K562 (cell line): ENCODE results near the gene ZNF514. TPM values are rescaled to one million over a fixed set of nuclear protein-coding genes. Genes with fewer than 3 reads are reported as not detected.
"Not testable (repeated sequence)": the region's sequence is repeated elsewhere in the genome, so short reads cannot be mapped to it uniquely, and the experiment has no call there.

Experiments used
- ATAC-seq: fragments of 200-7000 bp; cut with Tn5 transposase; 3 replicates; pipeline ENCODE4 v1.9.1; 2020; ENCODE audit warnings: moderate library complexity
- BruUV-seq: library from RNA; stranded (reverse); fragments of 400-500 nt; replicated peaks from 2 replicates; lab custom pipeline; 2021; lab: Mats Ljungman, UMichigan
- CTCF ChIA-PET: fragments of 300-600 bp; formaldehyde crosslinking; extraction: SDS; loops from one replicate; lab custom pipeline; 2021; ENCODE audit warnings: low intra/inter-chr PET ratio; lab: Yijun Ruan, JAX
- POLR2A ChIA-PET: fragments of 300-600, 350-650 bp; sonication (Branson Sonifier 250); formaldehyde crosslinking; extraction: SDS; loops from one replicate; lab custom pipeline; 2021; ENCODE audit warnings: antibody characterized with exemption, inconsistent platforms; lab: Yijun Ruan, JAX
- DNase-seq, 4 experiments: peaks; one replicate each; pipeline versions ENCODE4 v3.0.0 to v3.0.0-alpha.2; 2011 to 2018; ENCODE audit warnings: low spot score in 3 of 4, mixed read lengths in 3 of 4; ENCODE audit errors: extremely low read depth in 1 of 4
- FAIRE-seq: peaks from 2 replicates; lab custom pipeline; 2011; peaks lifted over from hg19 to GRCh38; lab: Jason Lieb, UNC
- H2AFZ ChIP-seq: 2 replicates; pipeline ENCODE4 v1.6.0; 2011; ENCODE audit warnings: low read depth, low read length, control low read depth, inconsistent platforms
- H3K27ac ChIP-seq: fragments of 200-600 bp; 3 replicates; pipeline ENCODE4 v1.8.0; 2011; ENCODE audit warnings: low read depth, mild to moderate bottlenecking, control low read depth, inconsistent platforms, low read length, moderate library complexity, mixed read lengths; ENCODE audit errors: extremely low read depth
- H3K27me3 ChIP-seq, 2 experiments: fragments of 300-600 bp in 1 of 2; 2 replicates in 1 of 2; 3 replicates in 1 of 2; pipeline versions ENCODE4 v1.6.0 to v1.8.0; 2011; ENCODE audit warnings: inconsistent platforms in 2 of 2, low read length in 2 of 2, mild to moderate bottlenecking in 1 of 2, mixed read lengths in 1 of 2, moderate library complexity in 1 of 2; ENCODE audit not compliant: control insufficient read depth in 2 of 2, insufficient read depth in 2 of 2
- H3K36me3 ChIP-seq: fragments of 300-600 bp; 3 replicates; pipeline ENCODE4 v1.8.0; 2011; ENCODE audit warnings: mild to moderate bottlenecking, low read length, inconsistent platforms; ENCODE audit not compliant: control insufficient read depth, insufficient read depth
- H3K4me1 ChIP-seq, 2 experiments: fragments of 200-600 bp in 1 of 2; replicated peaks in 1 of 2; 2 replicates in 1 of 2; 3 replicates in 1 of 2; pipeline versions ENCODE4 v1.5.1 to v1.8.0; 2011; ENCODE audit warnings: inconsistent platforms in 2 of 2, low read length in 2 of 2, mild to moderate bottlenecking in 1 of 2, mixed read lengths in 1 of 2, moderate library complexity in 1 of 2; ENCODE audit not compliant: control insufficient read depth in 2 of 2, insufficient read depth in 2 of 2
- H3K4me2 ChIP-seq: 2 replicates; pipeline ENCODE4 v1.6.1; 2011; ENCODE audit warnings: low read length, control low read depth, inconsistent platforms, mixed read lengths; ENCODE audit not compliant: insufficient read depth
- H3K4me3 ChIP-seq: fragments of 200-600 bp; sonication (generic), shearing (Covaris generic); 2 replicates; pipeline ENCODE4 v1.5.1; 2016; ENCODE audit warnings: control low read depth, inconsistent platforms
- H3K79me2 ChIP-seq: fragments of 200-600 bp; 3 replicates; pipeline ENCODE4 v1.8.0; 2011; ENCODE audit warnings: low read length, inconsistent platforms; ENCODE audit not compliant: control insufficient read depth, insufficient read depth
- H3K9ac ChIP-seq, 2 experiments: 2 replicates each; pipeline versions ENCODE4 v1.6.0 to v1.6.1; 2011; ENCODE audit warnings: low read depth in 2 of 2, low read length in 2 of 2, control low read depth in 1 of 2, inconsistent platforms in 1 of 2, mild to moderate bottlenecking in 1 of 2, mixed read lengths in 1 of 2; ENCODE audit not compliant: insufficient read depth in 1 of 2
- H3K9me1 ChIP-seq: one replicate; pipeline ENCODE4 v1.6.0; 2011; ENCODE audit warnings: inconsistent platforms, mild to moderate bottlenecking, low read length, moderate library complexity; ENCODE audit not compliant: control insufficient read depth, insufficient read depth
- H3K9me3 ChIP-seq: replicated peaks from 2 replicates; pipeline ENCODE4 v1.5.1; 2011; ENCODE audit warnings: low read depth, low read length, inconsistent platforms; ENCODE audit not compliant: control insufficient read depth, insufficient read depth
- H4K20me1 ChIP-seq: replicated peaks from 2 replicates; pipeline ENCODE4 v1.6.1; 2011; ENCODE audit warnings: low read length, inconsistent platforms, mixed read lengths; ENCODE audit not compliant: control insufficient read depth, insufficient read depth
- CAMTA2 ChIP-seq: fragments of 250-450 bp; sonication (Bioruptor Pico); conservative IDR thresholded peaks from 2 replicates; pipeline ENCODE4 v1.5.1; 2022
- ELF2 ChIP-seq: fragments of 250-450 bp; sonication (Bioruptor Pico); IDR thresholded peaks from 2 replicates; pipeline ENCODE4 v1.5.0; 2021; ENCODE audit warnings: mild to moderate bottlenecking
- GTF2A2 ChIP-seq: IDR thresholded peaks from 2 replicates; pipeline ENCODE4 v1.6.1; 2016; ENCODE audit warnings: mild to moderate bottlenecking, missing genetic modification characterization, missing compliant biosample characterization
- MYNN ChIP-seq, 2 experiments: sonication (generic); formaldehyde crosslinking in 1 of 2; IDR thresholded peaks; 2 replicates each; pipeline versions ENCODE4 v1.5.0 to v1.6.1; 2016 to 2020; ENCODE audit warnings: antibody characterized with exemption in 1 of 2, missing genetic modification reagents in 1 of 2
- PML ChIP-seq: IDR thresholded peaks from 2 replicates; pipeline ENCODE4 v1.6.1; 2012; ENCODE audit warnings: low read length, inconsistent platforms
- RBFOX2 ChIP-seq: fragments of 200-400 bp; formaldehyde crosslinking; IDR thresholded peaks from 2 replicates; pipeline ENCODE4 v1.6.1; 2017; ENCODE audit warnings: low read depth, mild to moderate bottlenecking, low read length, moderate library complexity
- SMAD2 ChIP-seq: fragments of 150-350 bp; IDR thresholded peaks from 2 replicates; pipeline ENCODE4 v1.6.1; 2014; ENCODE audit warnings: low read depth, mild to moderate bottlenecking, low read length
- SMC3 ChIP-seq: conservative IDR thresholded peaks from 2 replicates; pipeline ENCODE4 v1.6.1; 2011; ENCODE audit warnings: low read depth, low read length, improper control_type of control experiment; ENCODE audit not compliant: insufficient read depth
- WGBS: fragments of 100-300 bp; shearing (Covaris generic); methylation state at CpG from one replicate; pipeline ENCODE4 v1.1.6; 2016; ENCODE audit warnings: low coverage, mixed read lengths; ENCODE audit not compliant: insufficient coverage; ENCODE audit errors: missing lambda C conversion rate; 5-methylcytosine and 5-hydroxymethylcytosine counted together
- in situ Hi-C: fragments of 300-500 bp; cut with MboI; formaldehyde crosslinking; loops from 4 replicates; pipeline ENCODE4 v1.15.0; 2018; ENCODE audit warnings: inconsistent platforms, mixed read lengths
- intact Hi-C: fragments of 100-400 bp; cut with micrococcal nuclease; formaldehyde crosslinking; loops from 2 replicates; pipeline ENCODE4 v1.14.2; 2022
- polyA plus RNA-seq, 8 experiments: library from polyadenylated mRNA; depleted of rRNA in 4 of 8; stranded (reverse) in 5 of 8; unstranded in 3 of 8; fragments of >200 nt; fragmentation: Nextera tagmentation in 2 of 8; fragmentation: Illumina TruSeq in 1 of 8; extraction: Ambion mirVana in 2 of 8; extraction: Trizol in 1 of 8; gene quantifications; 2 replicates each; pipeline versions ENCODE4 v1.2.1 to v1.2.3, GENCODE V29; 2011 to 2014; ENCODE audit warnings: inconsistent platforms in 1 of 8, missing spikeins in 1 of 8
- total RNA-seq, 7 experiments: library from RNA; depleted of rRNA in 6 of 7; stranded (reverse); fragments of >200 nt in 6 of 7; fragmentation: Illumina TruSeq in 2 of 7; extraction: Trizol in 2 of 7; gene quantifications; 2 replicates each; pipeline versions ENCODE4 v1.2.1 to v1.2.3, GENCODE V29; 2011 to 2021; ENCODE audit warnings: low replicate concordance in 1 of 7
- TF ChIP-seq, protein P1 (sequence below): sonication (generic); formaldehyde crosslinking; IDR thresholded peaks from 2 replicates; pipeline ENCODE4 v1.8.0; 2022; ENCODE audit warnings: missing genetic modification reagents, mild to moderate bottlenecking, borderline replicate concordance
- TF ChIP-seq, protein P2 (sequence below): sonication (generic); formaldehyde crosslinking; IDR thresholded peaks from 2 replicates; pipeline ENCODE4 v1.8.1; 2023; ENCODE audit warnings: mild to moderate bottlenecking, missing genetic modification reagents
- TF ChIP-seq, protein P3 (sequence below): sonication (generic); formaldehyde crosslinking; IDR thresholded peaks from 2 replicates; pipeline ENCODE4 v1.8.0; 2022; ENCODE audit warnings: mild to moderate bottlenecking, missing genetic modification reagents

ZNF514 gene
- total and polyA plus RNA-seq, 9 of the 15 experiments (the other 6 are each of a cell fraction or from before 2014, with no cell fraction given): 7.5 to 17.7 (median 11.4) TPM

DNA sequence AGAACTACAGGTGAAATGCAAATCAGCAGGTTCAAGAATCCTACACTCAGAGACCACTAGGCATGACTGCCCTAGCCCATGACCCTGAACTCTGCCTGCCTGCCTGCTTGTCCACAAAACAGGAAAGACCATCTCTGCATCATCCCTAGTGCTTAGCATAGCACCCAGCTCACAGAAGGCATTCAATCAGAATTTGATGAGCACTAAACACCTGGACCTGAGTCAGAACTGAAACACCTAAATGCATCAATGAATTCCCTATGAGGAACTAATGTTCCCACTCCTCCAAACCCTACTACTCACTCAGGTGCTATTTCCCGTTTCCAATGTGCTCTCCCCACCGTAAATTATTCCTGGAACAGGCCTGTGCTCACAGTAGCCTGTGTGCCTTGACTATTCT lies 59.7 kb downstream of the ZNF514 start:
- BruUV-seq: no TSS peak
- CTCF ChIA-PET: no interaction called here
- DNase-seq: no peak

DNA sequence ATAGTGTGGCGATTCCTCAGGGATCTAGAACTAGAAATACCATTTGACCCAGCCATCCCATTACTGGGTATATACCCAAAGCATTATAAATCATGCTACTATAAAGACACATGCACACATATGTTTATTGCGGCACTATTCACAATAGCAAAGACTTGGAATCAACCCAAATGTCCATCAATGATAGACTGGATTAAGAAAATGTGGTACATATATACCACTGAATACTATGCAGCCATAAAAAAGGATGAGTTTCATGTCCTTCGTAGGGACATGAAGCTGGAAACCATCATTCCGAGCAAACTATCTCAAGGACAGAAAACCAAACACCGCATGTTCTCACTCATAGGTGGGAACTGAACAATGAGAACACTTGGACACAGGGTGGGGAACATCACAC lies 61.4 kb downstream of the ZNF514 start:
- DNase-seq, POLR2A ChIA-PET, H3K4me3 ChIP-seq, H3K79me2 ChIP-seq, H3K9me1 ChIP-seq, H3K9ac ChIP-seq, H3K27me3 ChIP-seq, H3K4me1 ChIP-seq, CTCF ChIA-PET, ATAC-seq, H3K27ac ChIP-seq, FAIRE-seq, H3K4me2 ChIP-seq, in situ Hi-C loops, H3K9me3 ChIP-seq, H2AFZ ChIP-seq, intact Hi-C loops, BruUV-seq, H4K20me1 ChIP-seq: not testable (repeated sequence)
- 93% methylated on average over 4 of the region's 5 CpGs for WGBS
- H3K36me3 ChIP-seq: peaks cover 49% of the 10 kb centered on the region

More for the DNA sequence above, 59.7 kb downstream of the ZNF514 start:
- FAIRE-seq (no peak), ATAC-seq (no peak)
- no peak overlapping the region for H3K27ac ChIP-seq
- H3K4me1 ChIP-seq: no peaks in the 10 kb centered on the region
- TF ChIP-seq PML (no peak), MYNN (IDR thresholded peaks at IDR 0.05) (no peak), MYNN (CRISPR knock-in tag; IDR thresholded peaks at IDR 0.05) (no peak), CAMTA2 (no peak), SMAD2 (no peak), GTF2A2 (tag) (no peak), RBFOX2 (no peak), SMC3 (no peak), ELF2 (CRISPR knock-in tag) (no peak)
- TF ChIP-seq, protein P1, sequence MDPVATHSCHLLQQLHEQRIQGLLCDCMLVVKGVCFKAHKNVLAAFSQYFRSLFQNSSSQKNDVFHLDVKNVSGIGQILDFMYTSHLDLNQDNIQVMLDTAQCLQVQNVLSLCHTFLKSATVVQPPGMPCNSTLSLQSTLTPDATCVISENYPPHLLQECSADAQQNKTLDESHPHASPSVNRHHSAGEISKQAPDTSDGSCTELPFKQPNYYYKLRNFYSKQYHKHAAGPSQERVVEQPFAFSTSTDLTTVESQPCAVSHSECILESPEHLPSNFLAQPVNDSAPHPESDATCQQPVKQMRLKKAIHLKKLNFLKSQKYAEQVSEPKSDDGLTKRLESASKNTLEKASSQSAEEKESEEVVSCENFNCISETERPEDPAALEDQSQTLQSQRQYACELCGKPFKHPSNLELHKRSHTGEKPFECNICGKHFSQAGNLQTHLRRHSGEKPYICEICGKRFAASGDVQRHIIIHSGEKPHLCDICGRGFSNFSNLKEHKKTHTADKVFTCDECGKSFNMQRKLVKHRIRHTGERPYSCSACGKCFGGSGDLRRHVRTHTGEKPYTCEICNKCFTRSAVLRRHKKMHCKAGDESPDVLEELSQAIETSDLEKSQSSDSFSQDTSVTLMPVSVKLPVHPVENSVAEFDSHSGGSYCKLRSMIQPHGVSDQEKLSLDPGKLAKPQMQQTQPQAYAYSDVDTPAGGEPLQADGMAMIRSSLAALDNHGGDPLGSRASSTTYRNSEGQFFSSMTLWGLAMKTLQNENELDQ (CRISPR knock-in tag): no peak
- TF ChIP-seq, protein P2, sequence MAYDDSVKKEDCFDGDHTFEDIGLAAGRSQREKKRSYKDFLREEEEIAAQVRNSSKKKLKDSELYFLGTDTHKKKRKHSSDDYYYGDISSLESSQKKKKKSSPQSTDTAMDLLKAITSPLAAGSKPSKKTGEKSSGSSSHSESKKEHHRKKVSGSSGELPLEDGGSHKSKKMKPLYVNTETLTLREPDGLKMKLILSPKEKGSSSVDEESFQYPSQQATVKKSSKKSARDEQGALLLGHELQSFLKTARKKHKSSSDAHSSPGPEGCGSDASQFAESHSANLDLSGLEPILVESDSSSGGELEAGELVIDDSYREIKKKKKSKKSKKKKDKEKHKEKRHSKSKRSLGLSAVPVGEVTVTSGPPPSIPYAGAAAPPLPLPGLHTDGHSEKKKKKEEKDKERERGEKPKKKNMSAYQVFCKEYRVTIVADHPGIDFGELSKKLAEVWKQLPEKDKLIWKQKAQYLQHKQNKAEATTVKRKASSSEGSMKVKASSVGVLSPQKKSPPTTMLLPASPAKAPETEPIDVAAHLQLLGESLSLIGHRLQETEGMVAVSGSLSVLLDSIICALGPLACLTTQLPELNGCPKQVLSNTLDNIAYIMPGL: no peak
- TF ChIP-seq, protein P3, sequence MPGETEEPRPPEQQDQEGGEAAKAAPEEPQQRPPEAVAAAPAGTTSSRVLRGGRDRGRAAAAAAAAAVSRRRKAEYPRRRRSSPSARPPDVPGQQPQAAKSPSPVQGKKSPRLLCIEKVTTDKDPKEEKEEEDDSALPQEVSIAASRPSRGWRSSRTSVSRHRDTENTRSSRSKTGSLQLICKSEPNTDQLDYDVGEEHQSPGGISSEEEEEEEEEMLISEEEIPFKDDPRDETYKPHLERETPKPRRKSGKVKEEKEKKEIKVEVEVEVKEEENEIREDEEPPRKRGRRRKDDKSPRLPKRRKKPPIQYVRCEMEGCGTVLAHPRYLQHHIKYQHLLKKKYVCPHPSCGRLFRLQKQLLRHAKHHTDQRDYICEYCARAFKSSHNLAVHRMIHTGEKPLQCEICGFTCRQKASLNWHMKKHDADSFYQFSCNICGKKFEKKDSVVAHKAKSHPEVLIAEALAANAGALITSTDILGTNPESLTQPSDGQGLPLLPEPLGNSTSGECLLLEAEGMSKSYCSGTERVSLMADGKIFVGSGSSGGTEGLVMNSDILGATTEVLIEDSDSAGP: no peak
- no peak overlapping the region for H3K9ac ChIP-seq
- no peak overlapping the region for H2AFZ ChIP-seq
- no peaks in the 10 kb centered on the region for H3K27me3 ChIP-seq
- in situ Hi-C loops (no loop called here), intact Hi-C loops (no loop called here)
- H3K36me3 ChIP-seq: peaks cover 59% of the 10 kb centered on the region
- no peak overlapping the region for H3K4me2 ChIP-seq
- no peaks in the 10 kb centered on the region; the same call in 1 of the 2 replicates for H3K9me3 ChIP-seq
- WGBS: 100% methylated on average over 2 of the region's 2 CpGs
- H3K79me2 ChIP-seq: peaks cover 5% of the 10 kb centered on the region; the same call in 1 of the 3 replicates
- POLR2A ChIA-PET: no interaction called here
- H3K9me1 ChIP-seq: no peaks in the 10 kb centered on the region
- no peaks in the 10 kb centered on the region for H4K20me1 ChIP-seq
- H3K4me3 ChIP-seq: no peak overlapping the region
